Keratinocyte (primary cell): Measurements from ENCODE around the gene NOS1. TPM values are rescaled to one million over a fixed set of nuclear protein-coding genes. Genes with fewer than 3 reads are reported as not detected.
"Not testable (repeated sequence)": the region's sequence is repeated elsewhere in the genome, so short reads cannot be mapped to it uniquely, and the experiment has no call there.

Experiments
- DNase-seq: peaks from one replicate; pipeline ENCODE4 v3.0.0-alpha.2; 2011; ENCODE audit warnings: low read depth, missing footprints, low spot score
- FAIRE-seq: peaks from 2 replicates; lab custom pipeline; 2011; peaks lifted over from hg19 to GRCh38; lab: Jason Lieb, UNC
- H2AFZ ChIP-seq: 2 replicates; pipeline ENCODE4 v1.6.0; 2012; ENCODE audit warnings: low read length, control low read depth, inconsistent platforms; ENCODE audit not compliant: control insufficient read depth
- H3K27ac ChIP-seq: 2 replicates; pipeline ENCODE4 v1.5.1; 2011; ENCODE audit warnings: low read length; ENCODE audit not compliant: control insufficient read depth, insufficient read depth
- H3K27me3 ChIP-seq: 3 replicates; pipeline ENCODE4 v1.6.0; 2011; ENCODE audit warnings: low read length; ENCODE audit not compliant: control insufficient read depth, insufficient read depth; ENCODE audit errors: extremely low read depth
- H3K36me3 ChIP-seq, 2 experiments: 2 replicates in 1 of 2; 3 replicates in 1 of 2; pipeline ENCODE4 v1.5.1; 2011; ENCODE audit warnings: low read length in 2 of 2, mild to moderate bottlenecking in 1 of 2; ENCODE audit not compliant: control insufficient read depth in 2 of 2, insufficient read depth in 2 of 2; ENCODE audit errors: extremely low read depth in 1 of 2
- H3K4me1 ChIP-seq: 3 replicates; pipeline ENCODE4 v1.5.1; 2011; ENCODE audit warnings: low read length; ENCODE audit not compliant: control insufficient read depth, insufficient read depth; ENCODE audit errors: extremely low read depth
- H3K4me2 ChIP-seq: 3 replicates; pipeline ENCODE4 v1.6.0; 2011; ENCODE audit warnings: low read depth, low read length; ENCODE audit not compliant: control insufficient read depth, insufficient read depth; ENCODE audit errors: extremely low read depth
- H3K4me3 ChIP-seq, 3 experiments: fragments of 200-600 bp in 1 of 3; sonication (generic) in 1 of 3; 2 replicates in 2 of 3; 3 replicates in 1 of 3; pipeline ENCODE4 v1.5.1; 2011 to 2016; ENCODE audit warnings: low read length in 3 of 3, mild to moderate bottlenecking in 3 of 3, control low read depth in 2 of 3, inconsistent platforms in 1 of 3, low read depth in 1 of 3, mixed read lengths in 1 of 3, mixed run types in 1 of 3, moderate library complexity in 1 of 3; ENCODE audit not compliant: control insufficient read depth in 2 of 3, insufficient read depth in 2 of 3; ENCODE audit errors: extremely low read depth in 1 of 3
- H3K79me2 ChIP-seq: 2 replicates; pipeline ENCODE4 v1.6.0; 2012; ENCODE audit warnings: low read length; ENCODE audit not compliant: control insufficient read depth, insufficient read depth
- H3K9ac ChIP-seq: 3 replicates; pipeline ENCODE4 v1.6.0; 2011; ENCODE audit warnings: low read length; ENCODE audit not compliant: control insufficient read depth, insufficient read depth; ENCODE audit errors: extremely low read depth
- H3K9me1 ChIP-seq: 3 replicates; pipeline ENCODE4 v1.6.0; 2011; ENCODE audit warnings: low read length; ENCODE audit not compliant: control insufficient read depth, insufficient read depth; ENCODE audit errors: extremely low read depth
- H3K9me3 ChIP-seq: 2 replicates; pipeline ENCODE4 v1.5.1; 2012; ENCODE audit warnings: low read depth, low read length; ENCODE audit not compliant: control insufficient read depth
- H4K20me1 ChIP-seq: 3 replicates; pipeline ENCODE4 v1.6.0; 2011; ENCODE audit warnings: low read length; ENCODE audit not compliant: control insufficient read depth, insufficient read depth; ENCODE audit errors: extremely low read depth
- EZH2 ChIP-seq: IDR thresholded peaks from one replicate; pipeline ENCODE4 v1.6.1; 2012; ENCODE audit warnings: inconsistent platforms, mild to moderate bottlenecking, low read length, moderate library complexity
- dilution Hi-C: fragments of 300-500 bp; cut with MboI; formaldehyde crosslinking; loops from one replicate; pipeline ENCODE4 v1.7.0; 2020; ENCODE audit warnings: low sequenced_read_pairs; ENCODE audit not compliant: extremely low pct_ligation_motif_present
- polyA plus RNA-seq, 5 experiments: library from polyadenylated mRNA; depleted of rRNA in 3 of 5; stranded (reverse) in 3 of 5; stranded (forward) in 1 of 5; unstranded in 1 of 5; fragments of >200 nt; gene quantifications; 1 replicate in 1 of 5; 2 replicates in 3 of 5; 3 replicates in 1 of 5; pipeline versions ENCODE4 v1.2.1 to v1.2.3, GENCODE V29; 2011 to 2012; ENCODE audit warnings: missing spikeins in 2 of 5, low read depth in 1 of 5, low replicate concordance in 1 of 5
- TF ChIP-seq, protein P1 (sequence below), 3 experiments: IDR thresholded peaks in 1 of 3; conservative IDR thresholded peaks in 1 of 3; optimal IDR thresholded peaks in 1 of 3; 2 replicates in 2 of 3; 3 replicates in 1 of 3; pipeline versions ENCODE3 to v1.5.1; 2011; ENCODE audit warnings: low read length in 3 of 3, mild to moderate bottlenecking in 3 of 3, moderate library complexity in 2 of 3, control low read depth in 1 of 3, inconsistent platforms in 1 of 3; ENCODE audit not compliant: insufficient read depth in 2 of 3; ENCODE audit errors: extremely low read depth in 1 of 3

NOS1 gene
- polyA plus RNA-seq, 1 donor (not counting 4 experiments of a cell fraction or from before 2014, with no cell fraction given) = 5.6 TPM

GRCh38 chr12:117402363-117402762, 40.9 kb upstream of the NOS1 start:
- DNase-seq = no peak
- no peaks in the 10 kb centered on the region for H3K9me3 ChIP-seq

DNA sequence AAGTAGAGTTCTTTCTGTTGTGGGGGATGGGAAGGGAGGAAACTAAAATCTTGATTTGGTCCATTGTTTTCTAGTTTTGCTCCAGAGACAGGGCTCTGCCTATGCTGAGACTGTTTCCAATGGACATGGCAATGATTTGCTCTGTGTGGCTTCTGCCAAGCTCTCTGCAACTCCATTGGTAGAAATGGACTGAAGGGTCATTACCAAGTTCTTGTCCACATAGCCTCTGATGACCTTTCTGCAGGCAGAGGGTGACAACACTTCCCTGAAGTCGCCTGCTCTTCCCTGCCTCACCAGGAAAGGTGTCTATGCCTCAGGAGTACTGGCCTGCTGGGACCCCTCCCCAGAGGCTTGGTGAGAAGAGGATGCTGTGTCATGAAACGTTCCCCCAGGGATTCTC, 39.5 kb upstream of the NOS1 start:
- DNase-seq (no peak), FAIRE-seq (no peak)
- Histone ChIP-seq H3K9ac (no peak overlapping the region), H3K4me3 (no peak overlapping the region), H3K79me2 (no peaks in the 10 kb centered on the region), H3K27me3 (peaks cover 2% of the 10 kb centered on the region), H3K27ac (no peak overlapping the region), H3K9me1 (no peaks in the 10 kb centered on the region), H3K4me2 (no peak overlapping the region), H4K20me1 (no peaks in the 10 kb centered on the region), H2AFZ (no peak overlapping the region), H3K4me1 (no peaks in the 10 kb centered on the region), H3K9me3 (no peaks in the 10 kb centered on the region), H3K36me3 (no peaks in the 10 kb centered on the region)
- dilution Hi-C loops = no loop called here
- no peak for TF ChIP-seq EZH2
- TF ChIP-seq, protein P1, sequence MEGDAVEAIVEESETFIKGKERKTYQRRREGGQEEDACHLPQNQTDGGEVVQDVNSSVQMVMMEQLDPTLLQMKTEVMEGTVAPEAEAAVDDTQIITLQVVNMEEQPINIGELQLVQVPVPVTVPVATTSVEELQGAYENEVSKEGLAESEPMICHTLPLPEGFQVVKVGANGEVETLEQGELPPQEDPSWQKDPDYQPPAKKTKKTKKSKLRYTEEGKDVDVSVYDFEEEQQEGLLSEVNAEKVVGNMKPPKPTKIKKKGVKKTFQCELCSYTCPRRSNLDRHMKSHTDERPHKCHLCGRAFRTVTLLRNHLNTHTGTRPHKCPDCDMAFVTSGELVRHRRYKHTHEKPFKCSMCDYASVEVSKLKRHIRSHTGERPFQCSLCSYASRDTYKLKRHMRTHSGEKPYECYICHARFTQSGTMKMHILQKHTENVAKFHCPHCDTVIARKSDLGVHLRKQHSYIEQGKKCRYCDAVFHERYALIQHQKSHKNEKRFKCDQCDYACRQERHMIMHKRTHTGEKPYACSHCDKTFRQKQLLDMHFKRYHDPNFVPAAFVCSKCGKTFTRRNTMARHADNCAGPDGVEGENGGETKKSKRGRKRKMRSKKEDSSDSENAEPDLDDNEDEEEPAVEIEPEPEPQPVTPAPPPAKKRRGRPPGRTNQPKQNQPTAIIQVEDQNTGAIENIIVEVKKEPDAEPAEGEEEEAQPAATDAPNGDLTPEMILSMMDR (optimal IDR thresholded peaks at IDR 0.05 in 1 of 3, IDR thresholded peaks at IDR 0.05 in 1 of 3, conservative IDR thresholded peaks at IDR 0.05 in 1 of 3; ENCODE audit: extremely low read depth in 1 of 3, insufficient read depth in 2 of 3, low read length in 3 of 3) = no peak

More at GRCh38 chr12:117402363-117402762, 40.9 kb upstream of the NOS1 start:
- no peak for TF ChIP-seq EZH2
- TF ChIP-seq, protein P1 (optimal IDR thresholded peaks at IDR 0.05 in 1 of 3, IDR thresholded peaks at IDR 0.05 in 1 of 3, conservative IDR thresholded peaks at IDR 0.05 in 1 of 3; ENCODE audit: extremely low read depth in 1 of 3, insufficient read depth in 2 of 3, low read length in 3 of 3) = peak in 1 of 3 experiments; percentile 20
- Histone ChIP-seq H3K9me1 (no peaks in the 10 kb centered on the region), H3K9ac (no peak overlapping the region), H3K4me1 (no peaks in the 10 kb centered on the region), H3K27ac (no peak overlapping the region), H4K20me1 (no peaks in the 10 kb centered on the region), H2AFZ (no peak overlapping the region), H3K4me3 (no peak overlapping the region), H3K36me3 (no peaks in the 10 kb centered on the region), H3K4me2 (no peak overlapping the region), H3K79me2 (no peaks in the 10 kb centered on the region), H3K27me3 (peaks cover 3% of the 10 kb centered on the region)
- FAIRE-seq = no peak
- dilution Hi-C loops = no loop called here

GRCh38 chr12:117398482-117398881, 37.1 kb upstream of the NOS1 start:
- H3K9me3 ChIP-seq, H3K4me3 ChIP-seq, H3K36me3 ChIP-seq, H4K20me1 ChIP-seq, H3K4me1 ChIP-seq, H2AFZ ChIP-seq, dilution Hi-C loops, FAIRE-seq, H3K9me1 ChIP-seq, DNase-seq, H3K4me2 ChIP-seq, H3K27ac ChIP-seq, H3K27me3 ChIP-seq, H3K79me2 ChIP-seq, H3K9ac ChIP-seq: not testable (repeated sequence)
